GM19467 (cell line): Measurements from ENCODE around the gene C20orf141.
A peak's percentile ranks its signal among the peaks of the same experiment; 100 is the strongest.

Experiments used
- ATAC-seq: cut with Tn5 transposase; IDR thresholded peaks from one replicate; pipeline ENCODE4 v1.9.1; 2021; ENCODE audit warnings: mild to moderate bottlenecking, moderate library complexity; ENCODE audit not compliant: unreplicated experiment

The C20orf141 gene

DNA sequence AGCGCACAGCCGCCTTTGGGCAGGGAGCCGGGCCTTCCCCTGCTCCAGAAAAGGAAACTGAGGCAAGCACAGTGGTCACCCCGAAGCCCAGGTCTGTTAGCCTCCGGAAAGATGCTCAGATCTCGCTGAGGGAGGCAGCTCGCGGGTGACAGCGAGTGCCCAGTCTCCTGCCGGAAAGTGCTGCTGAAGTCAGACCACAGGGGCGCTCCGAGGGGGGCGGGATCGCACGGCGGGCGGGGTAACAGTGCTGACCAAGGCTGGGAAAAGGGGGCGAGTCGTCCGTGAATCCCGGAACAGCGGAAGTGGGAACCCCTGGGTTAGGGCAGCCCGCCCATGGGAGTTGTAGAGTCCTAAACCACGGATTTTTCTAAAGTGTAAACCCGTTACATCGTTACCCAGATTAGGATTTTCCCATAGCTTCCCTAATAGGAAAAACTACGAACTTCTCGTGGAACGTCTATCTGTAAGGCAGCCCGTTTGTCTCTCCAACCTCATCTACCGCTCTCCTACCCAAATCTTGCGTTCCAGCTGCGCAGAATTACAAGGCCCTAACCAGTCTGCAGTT, 26.3 kb downstream of the C20orf141 start:
- peak; percentile 24 for ATAC-seq

DNA sequence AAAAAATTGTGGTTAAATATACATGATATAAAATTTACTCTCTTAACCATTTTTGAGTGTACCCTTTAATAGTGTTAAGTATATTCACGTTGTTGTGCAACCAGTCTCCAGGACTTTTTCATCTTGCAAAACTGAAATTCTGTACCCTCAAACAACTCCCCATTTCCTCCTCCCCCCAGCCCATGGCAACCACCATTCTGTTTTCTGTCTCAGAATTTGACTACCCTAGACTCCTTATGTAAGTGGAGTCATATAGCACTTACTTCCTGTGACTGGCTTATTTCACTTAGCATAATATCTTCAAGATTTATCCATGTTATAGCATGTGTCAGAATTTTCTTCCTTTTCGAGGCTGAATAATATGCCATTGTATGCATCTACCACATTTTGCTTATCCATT, 30.8 kb downstream of the C20orf141 start:
- ATAC-seq: no peak

DNA sequence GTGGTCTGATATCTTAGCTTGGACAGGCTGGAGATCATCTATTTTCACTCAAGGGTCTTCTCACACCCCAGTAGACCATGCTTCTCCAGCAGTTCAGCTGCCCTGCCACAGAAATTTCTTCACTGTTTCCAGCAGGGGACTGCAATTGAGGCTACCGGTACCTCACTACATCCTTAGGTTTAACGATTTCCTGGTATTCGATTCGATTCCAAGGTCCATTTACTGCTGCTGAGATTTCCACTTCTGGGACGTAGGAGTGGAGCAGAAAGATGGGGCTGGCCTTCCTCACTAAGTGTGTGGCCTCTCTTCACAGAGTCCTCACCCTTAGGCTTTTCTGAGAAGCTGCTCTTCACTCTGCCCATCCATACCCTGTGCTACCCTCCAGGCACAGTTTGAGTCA, 31.9 kb downstream of the C20orf141 start:
- no peak for ATAC-seq

DNA sequence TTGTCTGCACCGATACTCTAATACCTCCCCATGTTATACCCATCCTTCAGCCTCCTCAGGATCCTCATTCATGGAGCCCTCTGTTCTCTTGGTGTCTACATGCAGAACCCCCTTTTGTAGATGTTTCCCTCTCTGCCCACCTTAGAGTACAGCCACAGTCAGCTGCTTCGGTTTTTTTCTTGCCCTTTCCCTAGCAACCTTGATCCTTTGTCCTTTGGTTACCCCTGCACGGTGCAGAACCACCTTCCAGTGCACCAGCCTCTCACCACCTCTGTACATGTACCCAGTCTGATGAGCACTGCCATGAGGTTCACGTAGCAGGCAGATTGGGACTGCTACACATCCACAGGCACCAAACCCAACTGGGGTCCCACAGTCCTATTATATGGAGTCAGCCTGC, 33.0 kb downstream of the C20orf141 start:
- no peak for ATAC-seq

DNA sequence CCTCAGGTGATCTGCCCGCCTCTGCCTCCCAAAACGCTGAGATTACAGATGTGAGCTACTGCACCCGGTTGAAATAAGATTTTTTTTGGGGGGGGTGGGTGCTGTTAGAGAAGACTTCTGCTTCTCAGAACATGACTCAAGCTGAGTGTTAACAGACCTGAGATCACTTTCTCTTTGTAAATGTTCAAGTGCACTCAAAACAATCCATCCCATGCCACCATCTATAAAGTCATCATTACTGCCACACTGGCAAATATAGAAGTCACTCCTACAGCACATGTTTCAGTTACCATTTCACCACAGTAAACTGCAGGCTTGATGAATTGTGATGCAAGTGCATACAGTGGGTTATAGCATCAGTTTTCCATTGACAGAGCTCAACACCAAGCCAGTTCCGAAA, 34.7 kb downstream of the C20orf141 start:
- ATAC-seq: no peak

DNA sequence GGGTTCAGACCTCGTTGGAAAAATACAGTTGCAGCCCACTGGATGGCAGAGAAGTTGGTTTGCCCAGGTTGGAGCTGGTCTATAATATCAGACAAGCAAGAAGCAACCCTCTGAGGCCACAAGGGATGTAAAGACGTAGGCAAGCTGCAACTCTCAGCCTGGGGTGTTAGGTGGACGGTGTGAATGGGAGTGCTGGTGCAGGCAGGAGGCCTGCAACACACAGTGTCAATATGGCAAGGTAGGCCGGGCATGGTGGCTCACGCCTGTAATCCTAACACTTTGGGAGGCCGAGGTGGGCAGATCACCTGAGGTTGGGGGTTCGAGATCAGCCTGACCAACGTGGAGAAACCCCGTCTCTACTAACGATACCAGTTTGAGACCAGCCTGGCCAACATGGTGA, 36.3 kb downstream of the C20orf141 start:
- no peak for ATAC-seq

DNA sequence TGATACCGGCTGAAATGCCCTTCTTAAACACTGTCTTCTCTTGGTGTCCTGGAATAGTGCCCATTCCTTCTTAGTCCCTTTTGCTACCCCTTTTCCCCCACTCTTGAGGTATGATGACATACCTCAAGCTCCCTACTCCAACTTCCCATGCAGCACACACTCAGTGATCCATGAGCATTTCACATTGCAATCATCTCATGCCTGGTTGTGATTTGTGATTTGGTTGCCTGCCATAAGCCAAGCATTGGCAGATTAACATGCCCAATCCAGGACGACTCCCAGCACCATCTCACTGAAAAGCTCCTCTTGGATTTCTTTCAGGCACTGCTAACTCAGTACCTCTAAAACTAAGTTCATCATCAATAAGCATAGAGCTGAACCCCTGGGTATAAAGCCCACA, 43.8 kb downstream of the C20orf141 start:
- ATAC-seq: no peak

DNA sequence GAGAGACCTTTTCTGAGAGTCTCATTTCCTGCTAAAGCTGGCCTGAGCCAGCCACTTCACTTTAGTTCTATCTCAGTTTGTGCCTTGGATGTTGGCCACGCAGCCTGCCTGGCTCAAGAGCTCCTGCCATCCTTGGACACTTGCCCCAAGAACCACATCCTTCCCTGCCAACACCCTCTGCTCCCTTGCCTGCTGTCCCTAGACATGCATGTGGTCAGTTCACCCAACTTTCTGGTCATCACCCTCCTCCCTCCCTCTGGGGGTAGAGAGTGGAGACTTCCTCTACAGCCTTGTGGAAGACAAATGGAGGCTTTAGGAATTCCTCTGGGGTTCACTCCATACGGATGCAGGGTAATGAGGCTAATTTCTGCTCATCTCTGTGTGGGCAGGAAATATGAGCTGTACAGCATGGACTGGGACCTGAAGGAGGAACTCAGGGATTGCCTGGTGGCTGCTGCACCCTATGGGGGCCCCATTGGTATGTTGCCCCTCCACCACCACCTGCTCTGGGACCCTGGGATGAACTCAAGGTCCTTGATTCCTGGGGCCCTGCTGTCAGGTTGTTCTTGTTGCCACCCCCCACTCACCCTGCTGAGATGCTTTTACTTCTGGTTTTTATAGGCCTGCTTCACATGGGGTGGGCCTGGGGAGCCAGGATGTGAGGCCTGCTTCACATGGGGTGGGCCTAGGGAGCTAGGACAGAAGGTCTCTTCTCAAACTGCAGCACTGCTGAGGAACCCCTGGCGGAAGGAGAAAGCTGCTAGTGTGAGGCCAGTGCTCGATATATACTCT, 44.7 kb downstream of the C20orf141 start:
- ATAC-seq: no peak

DNA sequence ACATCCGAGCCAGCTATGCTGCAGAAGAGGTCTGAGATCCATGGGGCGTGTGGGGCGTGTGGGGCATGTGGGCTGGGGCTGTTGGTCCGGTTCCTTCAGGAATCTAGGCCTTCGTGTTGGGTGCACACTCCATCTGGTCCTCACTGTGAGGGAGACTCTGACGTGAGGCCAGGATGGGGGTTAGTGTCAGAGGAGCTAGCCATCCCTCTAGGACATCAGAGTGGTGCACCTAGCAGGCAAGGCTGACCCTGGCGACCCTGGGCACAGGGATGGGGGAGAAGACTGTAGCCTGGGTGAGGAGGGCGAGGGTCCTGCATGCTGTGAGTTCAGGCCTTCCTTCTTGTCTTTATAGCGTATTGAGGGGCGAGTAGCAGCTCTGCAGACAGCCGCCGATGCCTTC, 49.8 kb downstream of the C20orf141 start:
- no peak for ATAC-seq

DNA sequence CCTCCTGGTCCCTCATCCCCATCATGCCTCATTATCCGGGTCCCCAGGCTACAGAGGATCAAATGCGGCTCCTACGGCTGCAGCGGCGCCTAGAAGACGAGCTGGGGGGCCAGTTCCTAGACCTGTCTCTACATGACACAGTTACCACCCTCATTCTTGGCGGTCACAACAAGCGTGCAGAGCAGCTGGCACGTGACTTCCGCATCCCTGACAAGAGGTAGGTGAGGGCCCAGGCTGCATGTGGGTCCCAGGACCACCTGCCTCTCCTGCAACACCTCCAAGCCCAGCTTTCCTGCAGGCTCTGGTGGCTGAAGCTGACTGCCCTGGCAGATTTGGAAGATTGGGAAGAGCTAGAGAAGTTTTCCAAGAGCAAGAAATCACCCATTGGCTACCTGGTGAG, 50.3 kb downstream of the C20orf141 start:
- ATAC-seq: no peak
